ENCODE data around the gene COX15. TPM values are rescaled to one million over a fixed set of nuclear protein-coding genes. Genes with fewer than 3 reads are reported as not detected.
A peak's percentile ranks its signal among the peaks of the same experiment; 100 is the strongest.

The COX15 gene
- total and polyA plus RNA-seq, 2 of the 4 experiments (the other 2 are of a cell fraction), result 18.9 to 40.1 TPM

DNA sequence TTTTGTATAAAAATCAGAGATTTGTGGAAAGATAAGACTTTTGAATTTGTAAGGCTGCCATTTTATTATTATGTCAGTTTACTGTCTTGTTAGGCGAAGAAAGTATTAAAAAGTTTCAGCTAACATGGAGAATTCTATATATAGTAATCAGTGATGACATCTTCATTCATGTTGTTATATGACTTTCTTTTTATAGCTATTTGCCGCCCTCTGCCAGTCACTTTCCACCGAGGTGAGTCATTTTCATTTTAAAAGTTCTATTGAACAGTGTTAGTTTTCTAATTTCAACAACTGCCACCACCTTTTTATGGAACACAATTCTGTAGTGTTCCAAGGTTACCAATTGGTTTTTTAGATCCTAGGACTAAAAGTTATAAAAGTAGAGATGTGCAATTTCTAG, 11.9 kb upstream of the COX15 start:
- Histone ChIP-seq H3K9me1 (ENCODE audit: insufficient read depth, low read length) (0 out of 2 replicates have a peak, but pooled peaks cover 5% of the 10 kb centered on the region), H2AK5ac (ENCODE audit: low read depth, low read length) (no peak overlapping the region), H4K5ac (ENCODE audit: low read depth, low read length) (no peak overlapping the region), H2BK20ac (ENCODE audit: low read depth, low read length) (no peak overlapping the region), H3K4me1 (ENCODE audit: control insufficient read depth, insufficient read depth, low read length) (peaks cover 8% of the 10 kb centered on the region), H4K20me1 (ENCODE audit: insufficient read depth, low read length) (no peaks in the 10 kb centered on the region), H3K9ac (ENCODE audit: low read depth, low read length) (no peak overlapping the region), H2AFZ (replicated peaks; ENCODE audit: low read length, poor library complexity) (no peak overlapping the region), H2BK15ac (ENCODE audit: low read depth, low read length) (no peak overlapping the region), H2AK9ac (replicated peaks; ENCODE audit: low read depth, low read length, poor library complexity) (no peak overlapping the region), H3K23ac (ENCODE audit: low read depth, low read length) (no peak overlapping the region), H3K27me3 (ENCODE audit: control insufficient read depth, insufficient read depth, low read length) (no peaks in the 10 kb centered on the region), H4K91ac (ENCODE audit: insufficient read depth, low read depth, low read length) (no peak overlapping the region), H3K4ac (ENCODE audit: low read depth, low read length) (no peak overlapping the region), H3K4me2 (ENCODE audit: low read depth, low read length) (no peak overlapping the region), H3K9me3 (ENCODE audit: control insufficient read depth, insufficient read depth, low read length) (peaks cover 6% of the 10 kb centered on the region), H4K8ac (ENCODE audit: low read depth in 2 of 2, low read length in 2 of 2) (no peak overlapping the region), H2BK5ac (ENCODE audit: low read depth, low read length, poor library complexity, severe bottlenecking) (peak overlapping the region; percentile 8), H3K27ac (ENCODE audit: insufficient read depth, low read length) (no peak overlapping the region), H2BK120ac (ENCODE audit: low read depth, low read length) (no peak overlapping the region), H3K4me3 (ENCODE audit: insufficient read depth, low read depth, low read length) (no peak overlapping the region), H3K56ac (ENCODE audit: extremely low read depth, insufficient read depth, low read length) (no peak overlapping the region), H3K36me3 (ENCODE audit: control insufficient read depth, insufficient read depth, low read length) (peaks cover 32% of the 10 kb centered on the region), H3K18ac (ENCODE audit: low read depth, low read length) (no peak overlapping the region), H3K79me1 (ENCODE audit: low read depth in 1 of 2, low read length in 2 of 2) (peaks cover 8 to 17% of the 10 kb centered on the region in 2 experiments), H3K14ac (replicated peaks; ENCODE audit: low read depth, low read length) (no peak overlapping the region)
- no TSS peak for BruUV-seq (replicated peaks)
- intact Hi-C loops (cut with micrococcal nuclease), result no loop called here
- ChIA-PET POLR2A (ENCODE audit: unreplicated experiment) (no interaction called here), CTCF (no interaction called here)
- dilution Hi-C loops (cut with HindIII; ENCODE audit: low sequenced_read_pairs, unreplicated experiment), result no loop called here
- no CpG with 5 or more reads among the region's 3 CpGs for WGBS, 2 experiments (ENCODE audit: extremely low coverage in 2 of 2, insufficient read length in 1 of 2)
- TF ChIP-seq CHD1 (IDR thresholded peaks at IDR 0.05; ENCODE audit: low read depth, low read length) (no peak), RCOR1 (IDR thresholded peaks at IDR 0.05; ENCODE audit: insufficient replicate concordance, low read length) (no peak), RFX5 (IDR thresholded peaks at IDR 0.05; ENCODE audit: low read depth, low read length) (no peak)
- TF ChIP-seq, protein P1, sequence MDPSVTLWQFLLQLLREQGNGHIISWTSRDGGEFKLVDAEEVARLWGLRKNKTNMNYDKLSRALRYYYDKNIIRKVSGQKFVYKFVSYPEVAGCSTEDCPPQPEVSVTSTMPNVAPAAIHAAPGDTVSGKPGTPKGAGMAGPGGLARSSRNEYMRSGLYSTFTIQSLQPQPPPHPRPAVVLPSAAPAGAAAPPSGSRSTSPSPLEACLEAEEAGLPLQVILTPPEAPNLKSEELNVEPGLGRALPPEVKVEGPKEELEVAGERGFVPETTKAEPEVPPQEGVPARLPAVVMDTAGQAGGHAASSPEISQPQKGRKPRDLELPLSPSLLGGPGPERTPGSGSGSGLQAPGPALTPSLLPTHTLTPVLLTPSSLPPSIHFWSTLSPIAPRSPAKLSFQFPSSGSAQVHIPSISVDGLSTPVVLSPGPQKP (IDR thresholded peaks at IDR 0.05; ENCODE audit: borderline replicate concordance, low read depth, low read length), result no peak
- TF ChIP-seq, protein P2, sequence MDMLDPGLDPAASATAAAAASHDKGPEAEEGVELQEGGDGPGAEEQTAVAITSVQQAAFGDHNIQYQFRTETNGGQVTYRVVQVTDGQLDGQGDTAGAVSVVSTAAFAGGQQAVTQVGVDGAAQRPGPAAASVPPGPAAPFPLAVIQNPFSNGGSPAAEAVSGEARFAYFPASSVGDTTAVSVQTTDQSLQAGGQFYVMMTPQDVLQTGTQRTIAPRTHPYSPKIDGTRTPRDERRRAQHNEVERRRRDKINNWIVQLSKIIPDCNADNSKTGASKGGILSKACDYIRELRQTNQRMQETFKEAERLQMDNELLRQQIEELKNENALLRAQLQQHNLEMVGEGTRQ (IDR thresholded peaks at IDR 0.05; ENCODE audit: low read depth, low read length), result no peak
- ATAC-seq (ENCODE audit: low read depth) (no peak), DNase-seq (no peak)
- in situ Hi-C loops (cut with MboI; ENCODE audit: low sequenced_read_pairs), result loop anchor here (5.0 kb wide), 1 partner anchor 88 kb away; no protein-coding TSS in a partner anchor
